Fibroblast of mammary gland (primary cell): ENCODE measurements around the gene DLG5.

Experiments used
- DNase-seq: peaks from one replicate; pipeline ENCODE4 v3.0.0-alpha.2; 2010; ENCODE audit warnings: low read depth
- H3K4me3 ChIP-seq: 2 replicates; pipeline ENCODE4 v1.5.1; 2011; ENCODE audit warnings: low read depth, mild to moderate bottlenecking, low read length, moderate library complexity; ENCODE audit not compliant: control insufficient read depth
- TF ChIP-seq, protein P1 (sequence below): conservative IDR thresholded peaks from 2 replicates; pipeline ENCODE4 v1.5.1; 2011; ENCODE audit warnings: low read depth, low read length, inconsistent platforms; ENCODE audit not compliant: control insufficient read depth, insufficient read depth

DLG5 gene

DNA sequence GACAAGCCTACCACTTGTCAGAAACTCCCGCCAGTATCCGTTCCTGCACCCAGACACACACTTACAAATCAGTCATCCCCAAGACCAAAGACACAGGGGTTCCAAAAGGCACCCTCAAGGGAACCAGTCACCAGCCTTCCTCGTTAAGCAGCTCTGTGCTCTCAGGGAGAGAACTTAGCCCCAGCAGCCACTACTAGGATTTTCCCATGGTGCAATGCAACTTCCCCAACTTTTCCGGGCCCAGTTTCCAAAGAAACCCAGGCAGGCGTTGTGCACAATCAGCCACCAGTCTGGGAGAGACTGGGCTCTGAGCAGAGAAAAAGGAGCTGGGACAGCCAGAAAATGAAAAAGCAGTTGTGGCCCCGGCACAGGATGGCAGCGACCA lies 1.2 kb downstream of the DLG5 start:
- peak; percentile 48 for DNase-seq
- TF ChIP-seq, protein P1, sequence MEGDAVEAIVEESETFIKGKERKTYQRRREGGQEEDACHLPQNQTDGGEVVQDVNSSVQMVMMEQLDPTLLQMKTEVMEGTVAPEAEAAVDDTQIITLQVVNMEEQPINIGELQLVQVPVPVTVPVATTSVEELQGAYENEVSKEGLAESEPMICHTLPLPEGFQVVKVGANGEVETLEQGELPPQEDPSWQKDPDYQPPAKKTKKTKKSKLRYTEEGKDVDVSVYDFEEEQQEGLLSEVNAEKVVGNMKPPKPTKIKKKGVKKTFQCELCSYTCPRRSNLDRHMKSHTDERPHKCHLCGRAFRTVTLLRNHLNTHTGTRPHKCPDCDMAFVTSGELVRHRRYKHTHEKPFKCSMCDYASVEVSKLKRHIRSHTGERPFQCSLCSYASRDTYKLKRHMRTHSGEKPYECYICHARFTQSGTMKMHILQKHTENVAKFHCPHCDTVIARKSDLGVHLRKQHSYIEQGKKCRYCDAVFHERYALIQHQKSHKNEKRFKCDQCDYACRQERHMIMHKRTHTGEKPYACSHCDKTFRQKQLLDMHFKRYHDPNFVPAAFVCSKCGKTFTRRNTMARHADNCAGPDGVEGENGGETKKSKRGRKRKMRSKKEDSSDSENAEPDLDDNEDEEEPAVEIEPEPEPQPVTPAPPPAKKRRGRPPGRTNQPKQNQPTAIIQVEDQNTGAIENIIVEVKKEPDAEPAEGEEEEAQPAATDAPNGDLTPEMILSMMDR = no peak
- H3K4me3 ChIP-seq = peak overlapping the region; percentile 64

DNA sequence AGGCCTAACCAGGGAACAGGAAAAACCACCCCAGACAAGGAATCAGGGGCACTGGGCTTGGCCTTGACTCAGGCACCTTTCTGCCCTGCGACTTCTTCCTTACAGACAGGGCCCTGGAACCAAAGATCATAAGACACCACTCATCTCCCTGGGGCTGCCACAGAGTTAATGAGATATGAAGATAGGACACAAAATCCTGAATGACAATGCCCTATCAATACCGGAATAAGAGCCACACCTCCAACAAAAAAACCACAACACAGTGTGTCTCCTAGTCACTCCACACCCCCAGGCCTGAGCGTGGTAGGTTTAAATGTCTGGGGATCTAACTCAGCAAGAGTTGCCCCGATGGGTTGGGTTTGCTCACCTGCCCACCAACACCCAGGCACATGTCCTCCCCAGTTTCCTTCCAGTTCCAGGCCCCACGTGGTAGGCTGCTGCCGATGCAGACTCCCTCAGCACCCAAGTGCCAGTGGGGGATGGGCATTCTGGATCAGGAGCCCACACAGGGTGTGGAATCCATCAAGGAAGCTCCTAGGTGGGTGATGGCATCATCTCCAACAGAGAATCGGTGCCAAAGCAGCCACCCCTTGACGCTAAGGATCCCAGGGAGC lies 3.9 kb downstream of the DLG5 start:
- TF ChIP-seq, protein P1 = no peak
- no peak overlapping the region for H3K4me3 ChIP-seq
- DNase-seq = no peak

DNA sequence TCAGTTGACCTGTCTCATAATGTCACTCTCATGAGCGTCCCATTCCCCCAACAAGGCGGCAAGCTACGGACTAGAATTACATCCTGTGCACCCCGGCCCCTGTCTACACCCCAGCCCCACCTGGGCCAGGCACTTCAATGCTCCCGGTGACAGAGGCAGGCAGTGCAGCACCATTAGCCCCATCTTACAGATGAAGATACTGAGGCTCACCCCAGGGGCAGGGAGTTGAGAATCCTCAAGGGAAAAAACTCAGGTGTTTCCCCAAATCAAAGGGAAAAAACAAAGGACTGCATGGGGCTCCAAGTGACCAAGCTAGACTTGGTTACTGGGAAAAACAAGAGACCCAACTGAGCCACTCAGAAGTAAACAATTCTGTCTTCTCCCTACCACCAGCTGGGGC lies 4.5 kb downstream of the DLG5 start:
- TF ChIP-seq, protein P1 = no peak
- no peak for DNase-seq
- no peak overlapping the region for H3K4me3 ChIP-seq

DNA sequence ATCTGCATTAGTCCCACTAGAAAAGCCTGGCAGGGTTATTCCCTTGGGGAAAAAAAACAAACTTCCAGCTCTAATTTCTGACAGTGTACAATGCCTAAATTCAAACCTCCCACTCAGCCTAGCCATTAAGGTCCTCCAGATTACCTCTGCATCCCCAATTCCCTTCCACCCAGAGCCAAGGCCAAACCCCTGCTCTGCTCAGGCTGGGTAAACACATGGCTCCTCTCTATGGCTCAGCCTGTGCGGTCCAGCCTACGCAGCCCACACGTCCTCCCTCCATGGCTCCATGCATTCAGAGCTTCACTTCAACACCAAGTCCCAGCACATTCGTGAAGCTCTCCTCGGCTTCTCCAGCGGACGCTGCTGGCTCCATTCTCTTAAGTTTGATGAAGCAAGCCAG lies 5.2 kb downstream of the DLG5 start:
- H3K4me3 ChIP-seq = no peak overlapping the region
- TF ChIP-seq, protein P1 = no peak
- no peak for DNase-seq

DNA sequence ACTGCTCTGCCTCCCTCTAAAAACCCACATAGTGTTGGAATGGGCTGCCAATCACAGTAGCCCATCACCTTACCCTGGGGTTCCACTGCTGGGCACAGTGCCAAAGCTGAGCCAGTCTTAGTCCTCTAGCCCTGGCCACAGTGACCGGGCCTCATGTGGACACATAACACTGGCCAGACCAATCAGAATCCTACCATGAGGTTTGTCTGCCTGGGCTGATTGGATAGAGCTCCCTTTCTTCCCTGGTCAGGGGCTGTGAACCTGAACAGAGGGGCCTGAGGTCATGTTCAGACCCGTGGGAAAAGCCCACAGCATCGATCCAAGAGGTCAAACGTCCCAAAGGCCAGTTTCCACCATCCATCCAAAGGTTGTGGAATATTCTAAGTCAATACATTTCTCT lies 6.1 kb downstream of the DLG5 start:
- TF ChIP-seq, protein P1 = no peak
- no peak for DNase-seq
- H3K4me3 ChIP-seq = no peak overlapping the region

DNA sequence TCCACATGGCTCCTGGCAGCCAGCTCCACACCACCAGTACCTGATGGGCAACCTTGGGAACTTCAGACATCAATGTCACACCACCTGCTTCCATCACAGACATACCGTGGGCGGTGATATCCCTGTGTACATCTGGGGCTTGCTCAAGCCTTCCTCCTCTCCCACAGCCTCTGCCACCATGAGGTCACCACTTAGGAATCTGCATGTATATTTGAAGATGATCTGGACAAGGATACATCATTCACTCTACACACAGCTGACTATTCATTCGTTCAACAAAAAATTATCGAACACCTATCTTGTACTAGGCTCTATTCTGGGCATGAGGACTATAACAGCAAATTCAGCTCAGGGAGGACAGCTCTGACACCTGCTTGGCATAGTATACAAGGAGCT lies 6.8 kb downstream of the DLG5 start:
- H3K4me3 ChIP-seq = no peak overlapping the region
- DNase-seq = peak; percentile 78
- TF ChIP-seq, protein P1 = no peak
